Measurements from ENCODE around the gene TCOF1.

DNA sequence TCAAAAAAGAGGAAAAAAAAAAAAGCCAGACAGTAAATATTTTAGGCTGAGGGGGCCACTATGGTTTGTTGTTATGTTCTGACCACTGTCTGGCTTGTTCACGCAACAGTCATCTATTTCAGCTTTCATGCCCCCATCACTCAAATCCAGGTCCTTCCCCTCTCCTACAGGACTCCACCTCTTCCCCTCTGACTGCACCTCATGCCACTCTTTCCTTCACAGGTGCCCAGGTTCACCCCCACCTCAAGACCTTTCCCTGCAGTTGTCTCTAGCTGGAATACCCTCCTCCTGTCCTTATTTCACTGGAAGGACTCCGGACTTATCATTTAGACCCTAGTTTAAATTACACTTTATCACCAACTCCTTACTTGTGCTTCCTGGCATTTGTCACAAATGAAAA lies 88.6 kb downstream of the TCOF1 start:
- no peak for TF ChIP-seq EZH2 (IDR thresholded peaks at IDR 0.05; ENCODE audit: insufficient read depth, low read length)
- TF ChIP-seq, protein P1, sequence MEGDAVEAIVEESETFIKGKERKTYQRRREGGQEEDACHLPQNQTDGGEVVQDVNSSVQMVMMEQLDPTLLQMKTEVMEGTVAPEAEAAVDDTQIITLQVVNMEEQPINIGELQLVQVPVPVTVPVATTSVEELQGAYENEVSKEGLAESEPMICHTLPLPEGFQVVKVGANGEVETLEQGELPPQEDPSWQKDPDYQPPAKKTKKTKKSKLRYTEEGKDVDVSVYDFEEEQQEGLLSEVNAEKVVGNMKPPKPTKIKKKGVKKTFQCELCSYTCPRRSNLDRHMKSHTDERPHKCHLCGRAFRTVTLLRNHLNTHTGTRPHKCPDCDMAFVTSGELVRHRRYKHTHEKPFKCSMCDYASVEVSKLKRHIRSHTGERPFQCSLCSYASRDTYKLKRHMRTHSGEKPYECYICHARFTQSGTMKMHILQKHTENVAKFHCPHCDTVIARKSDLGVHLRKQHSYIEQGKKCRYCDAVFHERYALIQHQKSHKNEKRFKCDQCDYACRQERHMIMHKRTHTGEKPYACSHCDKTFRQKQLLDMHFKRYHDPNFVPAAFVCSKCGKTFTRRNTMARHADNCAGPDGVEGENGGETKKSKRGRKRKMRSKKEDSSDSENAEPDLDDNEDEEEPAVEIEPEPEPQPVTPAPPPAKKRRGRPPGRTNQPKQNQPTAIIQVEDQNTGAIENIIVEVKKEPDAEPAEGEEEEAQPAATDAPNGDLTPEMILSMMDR (IDR thresholded peaks at IDR 0.05; ENCODE audit: insufficient read depth, low read depth, low read length), result no peak
